H9 (cell line): ENCODE data around the gene MPPE1. TPM values are rescaled to one million over a fixed set of nuclear protein-coding genes. Genes with fewer than 3 reads are reported as not detected.
"Not testable (repeated sequence)": the region's sequence is repeated elsewhere in the genome, so short reads cannot be mapped to it uniquely, and the experiment has no call there.

Source experiments
- DNase-seq: peaks from one replicate; pipeline ENCODE4 v3.0.0-alpha.2; 2017
- H2AFZ ChIP-seq: one replicate; pipeline ENCODE4 v1.6.1; 2013; ENCODE audit warnings: mild to moderate bottlenecking, low read length, control low read depth, moderate library complexity
- H2AK5ac ChIP-seq: 2 replicates; pipeline ENCODE4 v1.6.1; 2013; ENCODE audit warnings: low read length, control low read depth, mixed read lengths; ENCODE audit not compliant: insufficient read length
- H2BK120ac ChIP-seq: one replicate; pipeline ENCODE4 v1.6.1; 2013; ENCODE audit warnings: low read depth, mild to moderate bottlenecking, low read length, control low read depth, inconsistent platforms; ENCODE audit not compliant: poor library complexity, severe bottlenecking
- H2BK12ac ChIP-seq: 2 replicates; pipeline ENCODE4 v1.6.1; 2013; ENCODE audit warnings: low read length, control low read depth, mixed read lengths, low read depth; ENCODE audit not compliant: insufficient read length
- H2BK15ac ChIP-seq: 2 replicates; pipeline ENCODE4 v1.6.1; 2013; ENCODE audit warnings: low read depth, low read length, control low read depth
- H2BK20ac ChIP-seq: one replicate; pipeline ENCODE4 v1.6.1; 2013; ENCODE audit warnings: low read depth, mild to moderate bottlenecking, low read length, control low read depth, inconsistent platforms; ENCODE audit not compliant: poor library complexity, severe bottlenecking
- H2BK5ac ChIP-seq: 2 replicates; pipeline ENCODE4 v1.6.1; 2013; ENCODE audit warnings: low read length, control low read depth, mixed read lengths; ENCODE audit not compliant: insufficient read length
- H3K14ac ChIP-seq: 2 replicates; pipeline ENCODE4 v1.6.1; 2013; ENCODE audit warnings: low read length, control low read depth; ENCODE audit not compliant: insufficient read depth
- H3K18ac ChIP-seq: 2 replicates; pipeline ENCODE4 v1.6.1; 2013; ENCODE audit warnings: low read depth, mild to moderate bottlenecking, mixed read lengths, low read length, control low read depth; ENCODE audit not compliant: insufficient read length
- H3K23ac ChIP-seq: 2 replicates; pipeline ENCODE4 v1.6.1; 2013; ENCODE audit warnings: low read length, control low read depth, mixed read lengths, low read depth; ENCODE audit not compliant: insufficient read length
- H3K23me2 ChIP-seq: 2 replicates; pipeline ENCODE4 v1.6.1; 2013; ENCODE audit warnings: low read depth, mild to moderate bottlenecking, mixed read lengths, low read length, control low read depth; ENCODE audit not compliant: insufficient read length, poor library complexity, severe bottlenecking
- H3K27ac ChIP-seq: 2 replicates; pipeline ENCODE4 v1.5.1; 2013; ENCODE audit warnings: low read length, control low read depth, mixed read lengths, low read depth; ENCODE audit not compliant: insufficient read length
- H3K27me3 ChIP-seq: 2 replicates; pipeline ENCODE4 v1.6.1; 2013; ENCODE audit warnings: low read length, control low read depth, inconsistent platforms; ENCODE audit not compliant: insufficient read depth
- H3K4ac ChIP-seq: 2 replicates; pipeline ENCODE4 v1.6.1; 2013; ENCODE audit warnings: low read depth, mild to moderate bottlenecking, control low read depth, inconsistent platforms, low read length, moderate library complexity
- H3K4me1 ChIP-seq: 2 replicates; pipeline ENCODE4 v1.6.1; 2013; ENCODE audit warnings: low read length, control low read depth, inconsistent platforms; ENCODE audit not compliant: insufficient read depth
- H3K4me2 ChIP-seq: 2 replicates; pipeline ENCODE4 v1.6.1; 2013; ENCODE audit warnings: low read length, control low read depth, mixed read lengths; ENCODE audit not compliant: insufficient read length, insufficient read depth
- H3K56ac ChIP-seq: 2 replicates; pipeline ENCODE4 v1.6.1; 2013; ENCODE audit warnings: low read depth, mild to moderate bottlenecking, mixed read lengths, low read length, control low read depth; ENCODE audit not compliant: insufficient read length
- H3K79me1 ChIP-seq: 2 replicates; pipeline ENCODE4 v1.6.1; 2013; ENCODE audit warnings: low read depth, mild to moderate bottlenecking, moderate library complexity, low read length, control low read depth, inconsistent platforms; ENCODE audit not compliant: insufficient read depth, poor library complexity, severe bottlenecking
- H3K79me2 ChIP-seq: 2 replicates; pipeline ENCODE4 v1.6.1; 2013; ENCODE audit warnings: low read length, control low read depth, inconsistent platforms; ENCODE audit not compliant: insufficient read depth
- H3K9ac ChIP-seq: 2 replicates; pipeline ENCODE4 v1.6.1; 2013; ENCODE audit warnings: low read length, control low read depth, mixed read lengths; ENCODE audit not compliant: insufficient read length; ENCODE audit errors: extremely low read depth
- H3K9me3 ChIP-seq: one replicate; pipeline ENCODE4 v1.6.1; 2013; ENCODE audit warnings: low read depth, low read length, inconsistent platforms; ENCODE audit not compliant: control insufficient read depth
- H3T11ph ChIP-seq: one replicate; pipeline ENCODE4 v1.6.1; 2013; ENCODE audit warnings: mild to moderate bottlenecking, low read length, control low read depth, inconsistent platforms
- H4K20me1 ChIP-seq: one replicate; pipeline ENCODE4 v1.6.1; 2013; ENCODE audit not compliant: control insufficient read depth, insufficient read length, insufficient read depth
- H4K5ac ChIP-seq: 2 replicates; pipeline ENCODE4 v1.6.1; 2013; ENCODE audit warnings: low read depth, mild to moderate bottlenecking, mixed read lengths, low read length, control low read depth; ENCODE audit not compliant: insufficient read length
- H4K8ac ChIP-seq: replicated peaks from 2 replicates; pipeline ENCODE4 v1.6.1; 2013; ENCODE audit warnings: low read length, control low read depth, mixed read lengths, low read depth; ENCODE audit not compliant: insufficient read length
- H4K91ac ChIP-seq: 2 replicates; pipeline ENCODE4 v1.6.1; 2013; ENCODE audit warnings: low read depth, mild to moderate bottlenecking, moderate library complexity, mixed read lengths, low read length, control low read depth; ENCODE audit not compliant: insufficient read length
- H3K27ac Mint-ChIP-seq, 3 experiments: 2 replicates in 2 of 3; 3 replicates in 1 of 3; pipeline ENCODE4 v1.8.0; 2020 to 2021; ENCODE audit warnings: mixed read lengths in 3 of 3, mild to moderate bottlenecking in 1 of 3, moderate library complexity in 1 of 3
- H3K27me3 Mint-ChIP-seq: 2 replicates; pipeline ENCODE4 v1.8.0; 2021; ENCODE audit warnings: low read depth, mild to moderate bottlenecking, moderate library complexity, mixed read lengths
- H3K36me3 Mint-ChIP-seq, 3 experiments: 2 replicates in 2 of 3; 3 replicates in 1 of 3; pipeline ENCODE4 v1.8.0; 2020 to 2021; ENCODE audit warnings: low read depth in 3 of 3, mixed read lengths in 3 of 3; ENCODE audit not compliant: insufficient read depth in 1 of 3
- H3K4me1 Mint-ChIP-seq, 2 experiments: 2 replicates each; pipeline ENCODE4 v1.8.0; 2020; ENCODE audit warnings: mixed read lengths in 2 of 2
- H3K4me3 Mint-ChIP-seq, 2 experiments: 2 replicates in 1 of 2; 3 replicates in 1 of 2; pipeline ENCODE4 v1.8.0; 2020 to 2021; ENCODE audit warnings: mild to moderate bottlenecking in 2 of 2, mixed read lengths in 2 of 2, moderate library complexity in 1 of 2
- H3K9me3 Mint-ChIP-seq, 2 experiments: 2 replicates in 1 of 2; 3 replicates in 1 of 2; pipeline ENCODE4 v1.8.0; 2020; ENCODE audit warnings: mild to moderate bottlenecking in 2 of 2, mixed read lengths in 2 of 2, moderate library complexity in 1 of 2
- WGBS: extraction: QIAGEN DNeasy Blood & Tissue Kit; methylation state at CpG from one replicate; pipeline ENCODE4 v1.1.7; 2013; ENCODE audit warnings: missing lambda C conversion rate, low lambda C conversion rate, mixed read lengths; ENCODE audit not compliant: insufficient read length; ENCODE audit errors: extremely low coverage; 5-methylcytosine and 5-hydroxymethylcytosine counted together
- total RNA-seq: library from RNA; stranded (reverse); gene quantifications from 2 replicates; pipeline ENCODE4 v1.2.1, GENCODE V29; 2021
- TF ChIP-seq, protein P1 (sequence below): fragments of 200-600 bp; sonication (generic); conservative IDR thresholded peaks from 3 replicates; pipeline ENCODE4 v1.8.0; 2021; ENCODE audit warnings: antibody characterized with exemption, mild to moderate bottlenecking

MPPE1 gene
- total RNA-seq, 1 experiment from 2014 or later: 13.2 TPM

DNA sequence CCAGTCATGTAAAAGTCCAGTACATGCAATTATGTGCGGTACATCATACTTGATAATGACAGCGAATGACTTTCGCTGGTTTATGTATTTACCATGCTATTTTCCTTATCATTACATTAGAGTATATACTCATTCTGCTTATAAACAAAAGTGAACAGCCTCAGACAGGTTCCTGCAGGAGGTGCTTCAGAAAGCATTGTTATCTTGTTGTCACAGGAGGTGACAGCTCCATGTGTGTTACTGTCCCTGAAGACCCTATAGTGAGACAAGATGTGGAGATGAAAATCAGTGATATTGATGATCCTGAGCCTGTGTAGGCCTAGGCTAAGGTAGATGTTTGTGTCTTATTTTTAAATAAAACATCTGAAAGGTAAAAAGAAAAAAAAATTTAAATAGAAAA lies 15.3 kb upstream of the MPPE1 start:
- Histone ChIP-seq H3T11ph (no peak overlapping the region), H2BK12ac (no peak overlapping the region), H3K79me1 (no peaks in the 10 kb centered on the region), H3K27me3 (no peaks in the 10 kb centered on the region), H3K18ac (no peak overlapping the region), H4K8ac (no peak overlapping the region), H3K27ac (no peak overlapping the region), H2BK15ac (no peak overlapping the region), H2BK5ac (no peak overlapping the region), H3K56ac (no peak overlapping the region), H3K23me2 (no peaks in the 10 kb centered on the region), H4K5ac (no peak overlapping the region), H3K9ac (no peak overlapping the region), H3K23ac (no peak overlapping the region), H4K20me1 (no peaks in the 10 kb centered on the region), H3K4ac (no peak overlapping the region), H3K14ac (no peak overlapping the region), H2AK5ac (no peak overlapping the region), H3K9me3 (no peaks in the 10 kb centered on the region), H3K4me2 (no peak overlapping the region), H2BK20ac (no peak overlapping the region), H3K4me1 (peaks cover 2% of the 10 kb centered on the region; the same call in 1 of the 2 replicates), H2BK120ac (no peak overlapping the region), H4K91ac (no peak overlapping the region), H2AFZ (no peak overlapping the region), H3K79me2 (no peaks in the 10 kb centered on the region)
- no CpG with 5 or more reads among the region's 3 CpGs for WGBS
- peaks cover 0 to 5% of the 10 kb centered on the region in 2 experiments; a peak in 2 of 4 replicates for H3K4me1 Mint-ChIP-seq
- H3K36me3 Mint-ChIP-seq: peaks cover 0 to 2% (median 0%) of the 10 kb centered on the region in 3 experiments; a peak in 2 of 7 replicates
- H3K4me3 Mint-ChIP-seq: no peak overlapping the region
- H3K9me3 Mint-ChIP-seq: peaks cover 0 to 3% of the 10 kb centered on the region in 2 experiments; a peak in 2 of 5 replicates
- TF ChIP-seq, protein P1, sequence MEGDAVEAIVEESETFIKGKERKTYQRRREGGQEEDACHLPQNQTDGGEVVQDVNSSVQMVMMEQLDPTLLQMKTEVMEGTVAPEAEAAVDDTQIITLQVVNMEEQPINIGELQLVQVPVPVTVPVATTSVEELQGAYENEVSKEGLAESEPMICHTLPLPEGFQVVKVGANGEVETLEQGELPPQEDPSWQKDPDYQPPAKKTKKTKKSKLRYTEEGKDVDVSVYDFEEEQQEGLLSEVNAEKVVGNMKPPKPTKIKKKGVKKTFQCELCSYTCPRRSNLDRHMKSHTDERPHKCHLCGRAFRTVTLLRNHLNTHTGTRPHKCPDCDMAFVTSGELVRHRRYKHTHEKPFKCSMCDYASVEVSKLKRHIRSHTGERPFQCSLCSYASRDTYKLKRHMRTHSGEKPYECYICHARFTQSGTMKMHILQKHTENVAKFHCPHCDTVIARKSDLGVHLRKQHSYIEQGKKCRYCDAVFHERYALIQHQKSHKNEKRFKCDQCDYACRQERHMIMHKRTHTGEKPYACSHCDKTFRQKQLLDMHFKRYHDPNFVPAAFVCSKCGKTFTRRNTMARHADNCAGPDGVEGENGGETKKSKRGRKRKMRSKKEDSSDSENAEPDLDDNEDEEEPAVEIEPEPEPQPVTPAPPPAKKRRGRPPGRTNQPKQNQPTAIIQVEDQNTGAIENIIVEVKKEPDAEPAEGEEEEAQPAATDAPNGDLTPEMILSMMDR: no peak
- DNase-seq: no peak
- no peaks in the 10 kb centered on the region; the same call in 1 of the 2 replicates for H3K27me3 Mint-ChIP-seq
- H3K27ac Mint-ChIP-seq: no peak overlapping the region

DNA sequence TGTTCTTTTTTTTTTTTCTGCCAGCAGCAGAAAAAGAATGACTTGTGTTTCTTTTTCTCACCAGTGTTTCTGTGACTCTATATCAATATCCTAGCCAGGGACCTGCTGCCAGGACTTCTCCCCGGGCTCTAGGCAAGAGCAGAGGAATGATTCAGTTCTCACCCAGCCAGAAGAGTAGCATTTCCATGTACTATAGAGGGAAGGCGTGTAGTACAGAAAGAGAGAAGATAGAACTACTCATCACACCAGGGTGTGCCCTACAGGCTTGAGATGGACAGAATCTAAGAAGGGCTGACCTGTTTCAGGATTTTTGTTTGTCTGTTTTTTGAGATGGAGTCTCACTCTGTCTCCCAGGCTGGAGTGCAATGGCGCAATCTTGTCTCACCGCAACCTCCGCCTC lies 11.4 kb upstream of the MPPE1 start:
- not testable (repeated sequence) for H3K27ac ChIP-seq, H2AK5ac ChIP-seq, H2BK120ac ChIP-seq, H4K8ac ChIP-seq, H3K4me2 ChIP-seq, H3K4me1 ChIP-seq, H3K56ac ChIP-seq, H4K91ac ChIP-seq, H2BK12ac ChIP-seq, H2BK5ac ChIP-seq, H3K4me1 Mint-ChIP-seq, H3K4me3 Mint-ChIP-seq, H3K27me3 ChIP-seq, H4K20me1 ChIP-seq, H3K79me1 ChIP-seq, H3K36me3 Mint-ChIP-seq, H3K9me3 ChIP-seq, DNase-seq, H3K9me3 Mint-ChIP-seq, H4K5ac ChIP-seq, H3K23me2 ChIP-seq, H3K4ac ChIP-seq, H3K79me2 ChIP-seq, H3K14ac ChIP-seq, H2BK15ac ChIP-seq, H3K18ac ChIP-seq, H3K9ac ChIP-seq, H3K27ac Mint-ChIP-seq, H2AFZ ChIP-seq, H3T11ph ChIP-seq, H3K27me3 Mint-ChIP-seq, H3K23ac ChIP-seq, H2BK20ac ChIP-seq
- no CpG with 5 or more reads among the region's 5 CpGs for WGBS
